GM12878 (cell line): ENCODE measurements around the gene TCF12. TPM values are rescaled to one million over a fixed set of nuclear protein-coding genes. Genes with fewer than 3 reads are reported as not detected.

Experiments
- BACH1 ChIP-seq: fragments of 450-650 bp; IDR thresholded peaks from 2 replicates; pipeline ENCODE4 v1.6.1; 2017; ENCODE audit warnings: mild to moderate bottlenecking, borderline replicate concordance
- BRCA1 ChIP-seq: IDR thresholded peaks from 2 replicates; pipeline ENCODE4 v1.6.1; 2011; ENCODE audit warnings: low read depth, low read length, improper control_type of control experiment
- CBFB ChIP-seq: IDR thresholded peaks from 2 replicates; pipeline ENCODE4 v1.6.1; 2016; ENCODE audit warnings: antibody characterized with exemption, low read depth
- CBX5 ChIP-seq: sonication (generic); IDR thresholded peaks from 2 replicates; pipeline ENCODE4 v1.6.1; 2016; ENCODE audit warnings: low read depth, moderate library complexity, mild to moderate bottlenecking, inconsistent platforms
- EGR1 ChIP-seq, 2 experiments: IDR thresholded peaks; 1 replicate in 1 of 2; 2 replicates in 1 of 2; pipeline ENCODE4 v1.6.1; 2011 to 2012; ENCODE audit warnings: low read depth in 2 of 2, low read length in 2 of 2, borderline replicate concordance in 1 of 2, mild to moderate bottlenecking in 1 of 2, moderate library complexity in 1 of 2
- FOS ChIP-seq: IDR thresholded peaks from 3 replicates; pipeline ENCODE4 v1.6.1; 2011; ENCODE audit warnings: borderline replicate concordance; ENCODE audit not compliant: insufficient read length; ENCODE audit errors: extremely low read depth
- FOXM1 ChIP-seq: IDR thresholded peaks from 2 replicates; pipeline ENCODE4 v1.6.1; 2012; ENCODE audit warnings: low read depth, mild to moderate bottlenecking, inconsistent platforms, low read length, moderate library complexity
- GATAD2B ChIP-seq: fragments of 450-650 bp; conservative IDR thresholded peaks from 2 replicates; pipeline ENCODE4 v1.6.1; 2017; ENCODE audit warnings: low read depth, mild to moderate bottlenecking, moderate library complexity
- IKZF1 ChIP-seq: fragments of 450-650 bp; conservative IDR thresholded peaks from 2 replicates; pipeline ENCODE4 v1.6.1; 2017; ENCODE audit warnings: antibody characterized with exemption, mild to moderate bottlenecking
- IKZF2 ChIP-seq, 2 experiments: fragments of 450-650 bp; IDR thresholded peaks; 2 replicates each; pipeline ENCODE4 v1.6.1; 2017; ENCODE audit warnings: mild to moderate bottlenecking in 2 of 2, moderate library complexity in 2 of 2
- IRF4 ChIP-seq: IDR thresholded peaks from 2 replicates; pipeline ENCODE4 v1.6.1; 2011; ENCODE audit warnings: low read depth, low read length
- NFIC ChIP-seq: IDR thresholded peaks from 2 replicates; pipeline ENCODE4 v1.6.1; 2012; ENCODE audit warnings: low read depth, mild to moderate bottlenecking, inconsistent platforms, low read length, moderate library complexity
- PAX5 ChIP-seq: IDR thresholded peaks from 2 replicates; pipeline ENCODE4 v1.6.1; 2011; ENCODE audit warnings: low read depth, low read length, borderline replicate concordance
- RELA ChIP-seq: fragments of 450-650 bp; IDR thresholded peaks from 2 replicates; pipeline ENCODE4 v1.8.0; 2014; ENCODE audit warnings: borderline replicate concordance; ENCODE audit not compliant: partially characterized antibody
- RUNX3 ChIP-seq: IDR thresholded peaks from 2 replicates; pipeline ENCODE4 v1.6.1; 2012; ENCODE audit warnings: low read length, inconsistent platforms
- SIX5 ChIP-seq: IDR thresholded peaks from 2 replicates; pipeline ENCODE4 v1.6.1; 2011; ENCODE audit warnings: mild to moderate bottlenecking, low read depth, low read length, moderate library complexity; ENCODE audit not compliant: severe bottlenecking
- STAT3 ChIP-seq: IDR thresholded peaks from 2 replicates; pipeline ENCODE4 v1.6.1; 2011; ENCODE audit warnings: low read depth, low read length, improper control_type of control experiment
- TAF1 ChIP-seq: IDR thresholded peaks from 2 replicates; pipeline ENCODE4 v1.6.1; 2011; ENCODE audit warnings: mild to moderate bottlenecking, low read depth, low read length, borderline replicate concordance
- TARDBP ChIP-seq: IDR thresholded peaks from 2 replicates; pipeline ENCODE4 v1.6.1; 2016; ENCODE audit warnings: borderline replicate concordance
- ZBED1 ChIP-seq: IDR thresholded peaks from 2 replicates; pipeline ENCODE4 v1.6.1; 2016; ENCODE audit warnings: borderline replicate concordance
- ZNF217 ChIP-seq: fragments of 450-650 bp; IDR thresholded peaks from 2 replicates; pipeline ENCODE4 v1.6.1; 2017; ENCODE audit warnings: antibody characterized with exemption, mild to moderate bottlenecking
- ZNF384 ChIP-seq: IDR thresholded peaks from 2 replicates; pipeline ENCODE4 v1.6.1; 2012; ENCODE audit warnings: low read depth, mild to moderate bottlenecking, low read length, improper control_type of control experiment, borderline replicate concordance
- polyA plus RNA-seq, 11 experiments: library from polyadenylated mRNA; depleted of rRNA in 4 of 11; unstranded in 6 of 11; stranded (reverse) in 5 of 11; fragments of >200 nt; fragmentation: Nextera tagmentation in 4 of 11; fragmentation: Illumina TruSeq in 1 of 11; extraction: Ambion mirVana in 4 of 11; extraction: Trizol in 1 of 11; gene quantifications; 1 replicate in 1 of 11; 2 replicates in 10 of 11; pipeline versions ENCODE4 v1.2.1 to v1.2.3, GENCODE V29; 2011 to 2016; ENCODE audit warnings: inconsistent platforms in 2 of 11, missing spikeins in 2 of 11, low read depth in 1 of 11
- total RNA-seq, 4 experiments: library from RNA; depleted of rRNA in 3 of 4; stranded (reverse); fragments of >200 nt in 3 of 4; fragmentation: Illumina TruSeq in 1 of 4; extraction: Trizol in 1 of 4; gene quantifications; 2 replicates each; pipeline versions ENCODE4 v1.2.1 to v1.2.3, GENCODE V29; 2013 to 2021
- TF ChIP-seq, protein P1 (sequence below): IDR thresholded peaks from 2 replicates; pipeline ENCODE4 v1.6.1; 2011; ENCODE audit warnings: mild to moderate bottlenecking, low read depth, low read length, moderate library complexity; ENCODE audit not compliant: insufficient replicate concordance
- TF ChIP-seq, protein P2 (sequence below): fragments of 450-650 bp; IDR thresholded peaks from 2 replicates; pipeline ENCODE4 v1.6.1; 2017; ENCODE audit warnings: antibody characterized with exemption, mild to moderate bottlenecking, moderate library complexity
- TF ChIP-seq, protein P3 (sequence below): fragments of 450-650 bp; IDR thresholded peaks from 2 replicates; pipeline ENCODE4 v1.6.1; 2017; ENCODE audit warnings: mild to moderate bottlenecking
- TF ChIP-seq, protein P4 (sequence below): fragments of 150-350 bp; IDR thresholded peaks from 2 replicates; pipeline ENCODE4 v1.6.1; 2014; ENCODE audit warnings: mild to moderate bottlenecking, low read depth, low read length

TCF12 gene
- total and polyA plus RNA-seq, 10 of the 15 experiments (the other 5 are each of a cell fraction or from before 2014, with no cell fraction given), result 8.2 to 70.9 (median 49.5) TPM

DNA sequence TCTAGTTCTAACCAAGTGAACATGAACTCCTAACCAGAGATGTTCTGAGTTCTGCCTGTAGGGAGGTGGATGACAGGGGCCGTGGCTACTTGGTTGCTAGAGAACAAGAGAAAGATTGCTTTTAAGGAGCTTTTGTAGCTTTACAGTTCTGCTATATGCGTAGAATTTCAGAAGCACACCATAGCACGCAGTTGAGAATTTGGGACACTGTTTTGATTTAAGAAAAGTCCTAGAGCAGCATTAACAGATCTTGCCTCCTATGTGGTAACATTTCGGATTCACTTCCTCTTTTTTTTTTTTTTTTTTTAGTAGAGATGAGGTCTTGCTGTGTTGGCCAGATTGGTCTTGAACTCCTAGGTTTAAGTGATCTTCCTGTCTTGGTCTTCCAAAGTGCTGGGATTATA is 181.7 kb downstream of the TCF12 start (continued):
- TF ChIP-seq, protein P1, sequence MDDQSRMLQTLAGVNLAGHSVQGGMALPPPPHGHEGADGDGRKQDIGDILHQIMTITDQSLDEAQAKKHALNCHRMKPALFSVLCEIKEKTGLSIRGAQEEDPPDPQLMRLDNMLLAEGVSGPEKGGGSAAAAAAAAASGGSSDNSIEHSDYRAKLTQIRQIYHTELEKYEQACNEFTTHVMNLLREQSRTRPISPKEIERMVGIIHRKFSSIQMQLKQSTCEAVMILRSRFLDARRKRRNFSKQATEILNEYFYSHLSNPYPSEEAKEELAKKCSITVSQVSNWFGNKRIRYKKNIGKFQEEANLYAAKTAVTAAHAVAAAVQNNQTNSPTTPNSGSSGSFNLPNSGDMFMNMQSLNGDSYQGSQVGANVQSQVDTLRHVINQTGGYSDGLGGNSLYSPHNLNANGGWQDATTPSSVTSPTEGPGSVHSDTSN, result no peak
- no peak for TF ChIP-seq RELA
- TF ChIP-seq ZNF217, result 0 out of 2 replicates have a peak, but pooled peaks have one; percentile 51
- TF ChIP-seq TARDBP, result no peak
- TF ChIP-seq, protein P2, sequence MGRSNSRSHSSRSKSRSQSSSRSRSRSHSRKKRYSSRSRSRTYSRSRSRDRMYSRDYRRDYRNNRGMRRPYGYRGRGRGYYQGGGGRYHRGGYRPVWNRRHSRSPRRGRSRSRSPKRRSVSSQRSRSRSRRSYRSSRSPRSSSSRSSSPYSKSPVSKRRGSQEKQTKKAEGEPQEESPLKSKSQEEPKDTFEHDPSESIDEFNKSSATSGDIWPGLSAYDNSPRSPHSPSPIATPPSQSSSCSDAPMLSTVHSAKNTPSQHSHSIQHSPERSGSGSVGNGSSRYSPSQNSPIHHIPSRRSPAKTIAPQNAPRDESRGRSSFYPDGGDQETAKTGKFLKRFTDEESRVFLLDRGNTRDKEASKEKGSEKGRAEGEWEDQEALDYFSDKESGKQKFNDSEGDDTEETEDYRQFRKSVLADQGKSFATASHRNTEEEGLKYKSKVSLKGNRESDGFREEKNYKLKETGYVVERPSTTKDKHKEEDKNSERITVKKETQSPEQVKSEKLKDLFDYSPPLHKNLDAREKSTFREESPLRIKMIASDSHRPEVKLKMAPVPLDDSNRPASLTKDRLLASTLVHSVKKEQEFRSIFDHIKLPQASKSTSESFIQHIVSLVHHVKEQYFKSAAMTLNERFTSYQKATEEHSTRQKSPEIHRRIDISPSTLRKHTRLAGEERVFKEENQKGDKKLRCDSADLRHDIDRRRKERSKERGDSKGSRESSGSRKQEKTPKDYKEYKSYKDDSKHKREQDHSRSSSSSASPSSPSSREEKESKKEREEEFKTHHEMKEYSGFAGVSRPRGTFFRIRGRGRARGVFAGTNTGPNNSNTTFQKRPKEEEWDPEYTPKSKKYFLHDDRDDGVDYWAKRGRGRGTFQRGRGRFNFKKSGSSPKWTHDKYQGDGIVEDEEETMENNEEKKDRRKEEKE, result no peak
- TF ChIP-seq FOS, result no peak
- peak; percentile 58; the same call in 1 of the 2 replicates for TF ChIP-seq CBX5
- peak; percentile 47; the same call in 1 of the 2 replicates for TF ChIP-seq IRF4
- 0 out of 2 replicates have a peak, but pooled peaks have one; percentile 31 for TF ChIP-seq CBFB
- no peak for TF ChIP-seq EGR1 (IDR thresholded peaks at IDR 0.05; ENCODE audit: borderline replicate concordance in 1 of 2, low read depth in 2 of 2, low read length in 2 of 2)
- TF ChIP-seq SIX5, result no peak
- TF ChIP-seq, protein P3, sequence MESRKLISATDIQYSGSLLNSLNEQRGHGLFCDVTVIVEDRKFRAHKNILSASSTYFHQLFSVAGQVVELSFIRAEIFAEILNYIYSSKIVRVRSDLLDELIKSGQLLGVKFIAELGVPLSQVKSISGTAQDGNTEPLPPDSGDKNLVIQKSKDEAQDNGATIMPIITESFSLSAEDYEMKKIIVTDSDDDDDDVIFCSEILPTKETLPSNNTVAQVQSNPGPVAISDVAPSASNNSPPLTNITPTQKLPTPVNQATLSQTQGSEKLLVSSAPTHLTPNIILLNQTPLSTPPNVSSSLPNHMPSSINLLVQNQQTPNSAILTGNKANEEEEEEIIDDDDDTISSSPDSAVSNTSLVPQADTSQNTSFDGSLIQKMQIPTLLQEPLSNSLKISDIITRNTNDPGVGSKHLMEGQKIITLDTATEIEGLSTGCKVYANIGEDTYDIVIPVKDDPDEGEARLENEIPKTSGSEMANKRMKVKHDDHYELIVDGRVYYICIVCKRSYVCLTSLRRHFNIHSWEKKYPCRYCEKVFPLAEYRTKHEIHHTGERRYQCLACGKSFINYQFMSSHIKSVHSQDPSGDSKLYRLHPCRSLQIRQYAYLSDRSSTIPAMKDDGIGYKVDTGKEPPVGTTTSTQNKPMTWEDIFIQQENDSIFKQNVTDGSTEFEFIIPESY, result no peak
- TF ChIP-seq TAF1, result no peak
- TF ChIP-seq RUNX3, result peak; percentile 77
- TF ChIP-seq, protein P4, sequence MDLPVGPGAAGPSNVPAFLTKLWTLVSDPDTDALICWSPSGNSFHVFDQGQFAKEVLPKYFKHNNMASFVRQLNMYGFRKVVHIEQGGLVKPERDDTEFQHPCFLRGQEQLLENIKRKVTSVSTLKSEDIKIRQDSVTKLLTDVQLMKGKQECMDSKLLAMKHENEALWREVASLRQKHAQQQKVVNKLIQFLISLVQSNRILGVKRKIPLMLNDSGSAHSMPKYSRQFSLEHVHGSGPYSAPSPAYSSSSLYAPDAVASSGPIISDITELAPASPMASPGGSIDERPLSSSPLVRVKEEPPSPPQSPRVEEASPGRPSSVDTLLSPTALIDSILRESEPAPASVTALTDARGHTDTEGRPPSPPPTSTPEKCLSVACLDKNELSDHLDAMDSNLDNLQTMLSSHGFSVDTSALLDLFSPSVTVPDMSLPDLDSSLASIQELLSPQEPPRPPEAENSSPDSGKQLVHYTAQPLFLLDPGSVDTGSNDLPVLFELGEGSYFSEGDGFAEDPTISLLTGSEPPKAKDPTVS, result no peak
- TF ChIP-seq PAX5, result no peak
- TF ChIP-seq BACH1, result no peak
- TF ChIP-seq GATAD2B, result no peak
- TF ChIP-seq IKZF1, result no peak
- TF ChIP-seq ZBED1, result no peak
- TF ChIP-seq ZNF384, result peak; percentile 92
- peak; percentile 44; the same call in 1 of the 2 replicates for TF ChIP-seq NFIC
- 0 out of 2 replicates have a peak, but pooled peaks have one; percentile 22 for TF ChIP-seq FOXM1
- TF ChIP-seq STAT3, result no peak
- TF ChIP-seq BRCA1, result no peak
- TF ChIP-seq IKZF2 (IDR thresholded peaks at IDR 0.05), result peak in 1 of 2 experiments; percentile 50; a peak in 1 of 4 replicates
